Natural killer cell (primary cell): ENCODE data around the gene CDC42EP1. TPM values are rescaled to one million over a fixed set of nuclear protein-coding genes. Genes with fewer than 3 reads are reported as not detected.

Experiments
- ATAC-seq, 3 donors: fragments of 150-1000 bp in 2 of 3; fragments of 200-7000 bp in 1 of 3; cut with Tn5 transposase; 1 replicate in 1 of 3; 2 replicates in 2 of 3; pipeline ENCODE4 v1.10.0; 2021; ENCODE audit warnings: mild to moderate bottlenecking in 2 of 3, moderate library complexity in 2 of 3
- DNase-seq, 2 donors: peaks; one replicate each; pipeline versions ENCODE4 v3.0.0 to v3.0.0-alpha.2; 2013 to 2021; ENCODE audit warnings: mixed read lengths in 1 of 2
- H3K27ac ChIP-seq: one replicate; pipeline ENCODE4 v1.5.1; 2013; ENCODE audit warnings: mild to moderate bottlenecking, low read length
- H3K27me3 ChIP-seq: one replicate; pipeline ENCODE4 v1.6.1; 2013; ENCODE audit warnings: low read length; ENCODE audit not compliant: control insufficient read depth, insufficient read depth
- H3K36me3 ChIP-seq: one replicate; pipeline ENCODE4 v1.6.1; 2013; ENCODE audit warnings: low read length; ENCODE audit not compliant: control insufficient read depth, insufficient read depth
- H3K4me1 ChIP-seq: one replicate; pipeline ENCODE4 v1.6.1; 2013; ENCODE audit warnings: low read length; ENCODE audit not compliant: control insufficient read depth, insufficient read depth
- H3K4me3 ChIP-seq: one replicate; pipeline ENCODE4 v1.5.1; 2013; ENCODE audit warnings: low read length
- H3K9me3 ChIP-seq: one replicate; pipeline ENCODE4 v1.6.1; 2013; ENCODE audit warnings: low read length; ENCODE audit not compliant: control insufficient read depth, insufficient read depth
- H3K27ac Mint-ChIP-seq, 2 donors: one replicate each; pipeline ENCODE4 v1.8.0; 2022; ENCODE audit warnings: mild to moderate bottlenecking in 2 of 2, mixed read lengths in 2 of 2, moderate library complexity in 1 of 2
- H3K27me3 Mint-ChIP-seq, 2 donors: one replicate each; pipeline ENCODE4 v1.8.0; 2022; ENCODE audit warnings: low read depth in 2 of 2, mixed read lengths in 2 of 2
- H3K36me3 Mint-ChIP-seq: one replicate; pipeline ENCODE4 v1.8.0; 2022; ENCODE audit warnings: mixed read lengths
- H3K4me1 Mint-ChIP-seq, 2 donors: one replicate each; pipeline ENCODE4 v1.8.0; 2022; ENCODE audit warnings: mixed read lengths in 2 of 2
- H3K4me3 Mint-ChIP-seq: one replicate; pipeline ENCODE4 v1.8.0; 2022; ENCODE audit warnings: mild to moderate bottlenecking, moderate library complexity, mixed read lengths
- H3K9me3 Mint-ChIP-seq, 2 donors: one replicate each; pipeline ENCODE4 v1.8.0; 2022; ENCODE audit warnings: mixed read lengths in 2 of 2
- WGBS: methylation state at CpG from one replicate; pipeline ENCODE4 v1.1.7; 2013; ENCODE audit warnings: missing lambda C conversion rate; ENCODE audit not compliant: insufficient coverage; 5-methylcytosine and 5-hydroxymethylcytosine counted together
- intact Hi-C: fragments of 100-400 bp; cut with micrococcal nuclease; formaldehyde crosslinking; loops from one replicate; pipeline ENCODE4 v1.14.2; 2022
- total RNA-seq, 4 donors: library from RNA; stranded (reverse); fragments of 120-200 nt in 1 of 4; gene quantifications; one replicate each; pipeline versions ENCODE4 v1.2.3 to v1.2.4, GENCODE V29; 2013 to 2022
- TF ChIP-seq, protein P1 (sequence below): fragments of 200-600 bp; IDR thresholded peaks from one replicate; pipeline ENCODE4 v1.8.0; 2022; ENCODE audit warnings: antibody characterized with exemption

Gene CDC42EP1
- total RNA-seq, 3 donors from 2014 or later (not counting 1 experiment from before 2014, with no cell fraction given), result 0.27 to 0.78 TPM; not detected in 1

DNA sequence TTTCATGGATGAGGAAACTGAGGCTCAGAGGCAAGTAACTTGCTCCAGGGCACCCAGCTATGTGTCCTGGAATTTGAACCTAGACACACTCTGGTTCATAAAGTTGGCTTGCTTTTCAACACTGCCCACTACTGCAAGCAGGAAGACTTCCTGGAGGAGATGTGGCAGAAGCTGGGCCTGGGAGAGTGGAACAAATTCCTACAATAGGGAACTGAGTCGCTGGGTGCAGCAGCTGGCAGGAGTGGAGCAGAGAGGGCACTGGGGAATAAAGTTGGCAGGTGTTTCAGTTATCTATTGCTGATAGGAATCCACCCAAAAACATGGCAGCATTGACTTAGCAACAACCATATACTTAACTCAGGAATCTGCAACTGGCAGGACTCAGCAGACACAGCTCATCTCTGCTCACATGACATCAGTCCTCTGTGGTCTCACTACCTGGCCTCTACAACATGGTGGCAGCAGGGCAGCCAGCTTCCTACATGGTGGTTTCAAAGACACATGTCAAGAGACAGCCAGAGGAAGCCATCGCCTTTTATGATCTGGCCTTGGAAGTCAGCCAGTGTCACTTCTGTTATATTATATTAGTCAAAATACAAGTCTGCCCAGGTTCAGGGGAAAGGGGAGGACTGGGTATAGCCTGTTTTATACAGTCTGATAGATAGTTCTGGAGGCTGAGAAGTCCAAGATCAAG, 30.5 kb upstream of the CDC42EP1 start:
- H3K27me3 ChIP-seq, result no peaks in the 10 kb centered on the region
- Mint-ChIP-seq H3K27me3 (peaks cover 18 to 21% of the 10 kb centered on the region in 2 donors), H3K36me3 (no peaks in the 10 kb centered on the region), H3K4me3 (no peak overlapping the region), H3K27ac (no peak overlapping the region), H3K9me3 (no peaks in the 10 kb centered on the region), H3K4me1 (no peaks in the 10 kb centered on the region)
- no peak overlapping the region for H3K27ac ChIP-seq
- H3K9me3 ChIP-seq, result no peaks in the 10 kb centered on the region
- ATAC-seq, result no peak
- DNase-seq, result peak in 1 of 2 donors; percentile 20
- no peak overlapping the region for H3K4me3 ChIP-seq
- intact Hi-C loops, result no loop called here
- H3K36me3 ChIP-seq, result no peaks in the 10 kb centered on the region
- H3K4me1 ChIP-seq, result no peaks in the 10 kb centered on the region
- TF ChIP-seq, protein P1, sequence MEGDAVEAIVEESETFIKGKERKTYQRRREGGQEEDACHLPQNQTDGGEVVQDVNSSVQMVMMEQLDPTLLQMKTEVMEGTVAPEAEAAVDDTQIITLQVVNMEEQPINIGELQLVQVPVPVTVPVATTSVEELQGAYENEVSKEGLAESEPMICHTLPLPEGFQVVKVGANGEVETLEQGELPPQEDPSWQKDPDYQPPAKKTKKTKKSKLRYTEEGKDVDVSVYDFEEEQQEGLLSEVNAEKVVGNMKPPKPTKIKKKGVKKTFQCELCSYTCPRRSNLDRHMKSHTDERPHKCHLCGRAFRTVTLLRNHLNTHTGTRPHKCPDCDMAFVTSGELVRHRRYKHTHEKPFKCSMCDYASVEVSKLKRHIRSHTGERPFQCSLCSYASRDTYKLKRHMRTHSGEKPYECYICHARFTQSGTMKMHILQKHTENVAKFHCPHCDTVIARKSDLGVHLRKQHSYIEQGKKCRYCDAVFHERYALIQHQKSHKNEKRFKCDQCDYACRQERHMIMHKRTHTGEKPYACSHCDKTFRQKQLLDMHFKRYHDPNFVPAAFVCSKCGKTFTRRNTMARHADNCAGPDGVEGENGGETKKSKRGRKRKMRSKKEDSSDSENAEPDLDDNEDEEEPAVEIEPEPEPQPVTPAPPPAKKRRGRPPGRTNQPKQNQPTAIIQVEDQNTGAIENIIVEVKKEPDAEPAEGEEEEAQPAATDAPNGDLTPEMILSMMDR, result no peak
- WGBS, result 60% methylated on average over 2 of the region's 2 CpGs

DNA sequence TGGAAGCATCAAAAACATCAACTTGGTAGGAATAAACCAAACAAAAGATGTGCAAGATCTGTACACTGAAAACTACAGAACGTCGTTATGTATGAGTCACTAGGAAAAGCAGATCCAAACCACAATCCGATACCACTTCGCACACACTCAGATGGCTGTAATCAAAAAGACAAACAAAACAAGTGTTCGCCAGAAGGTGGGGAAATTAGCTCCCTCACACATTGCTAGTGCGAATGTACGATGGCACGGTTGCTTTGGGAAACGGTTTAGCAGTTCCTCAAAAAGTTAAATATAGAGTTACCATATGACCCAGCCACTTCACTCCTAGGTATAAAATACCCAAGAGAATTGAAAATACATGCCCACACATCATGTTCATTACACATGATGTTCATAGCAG, 26.3 kb upstream of the CDC42EP1 start:
- Histone ChIP-seq H3K4me3 (no peak overlapping the region), H3K9me3 (no peaks in the 10 kb centered on the region), H3K27ac (no peak overlapping the region), H3K27me3 (no peaks in the 10 kb centered on the region), H3K36me3 (no peaks in the 10 kb centered on the region), H3K4me1 (peaks cover 10% of the 10 kb centered on the region)
- TF ChIP-seq, protein P1, result no peak
- intact Hi-C loops, result no loop called here
- Mint-ChIP-seq H3K9me3 (no peaks in the 10 kb centered on the region), H3K36me3 (no peaks in the 10 kb centered on the region), H3K27ac (no peak overlapping the region), H3K4me3 (no peak overlapping the region), H3K4me1 (peaks cover 5 to 8% of the 10 kb centered on the region in 2 donors), H3K27me3 (peaks cover 18 to 22% of the 10 kb centered on the region in 2 donors)
- ATAC-seq (no peak), DNase-seq (no peak)
- WGBS, result 9% methylated on average over 9 of the region's 9 CpGs

DNA sequence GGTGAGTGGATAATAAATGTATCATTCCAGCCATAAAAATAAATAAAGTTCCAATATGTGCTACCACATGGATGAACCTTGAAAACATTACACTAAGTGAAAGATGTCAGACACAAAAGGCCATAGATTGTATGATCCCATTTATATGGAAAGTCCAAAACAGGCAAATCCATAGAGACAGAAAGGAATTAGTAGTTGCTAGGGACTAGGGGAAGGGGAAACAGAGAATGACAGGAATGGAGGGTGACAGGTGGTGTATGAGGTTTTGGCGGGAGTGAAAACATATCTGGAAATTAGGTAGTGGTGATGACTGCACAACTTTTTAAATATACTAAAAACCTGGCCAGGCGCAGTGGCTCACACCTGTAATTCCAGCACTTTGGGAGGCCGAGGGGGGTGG, 25.8 kb upstream of the CDC42EP1 start:
- Mint-ChIP-seq H3K27me3 (peaks cover 18 to 23% of the 10 kb centered on the region in 2 donors), H3K27ac (no peak overlapping the region)
- no peaks in the 10 kb centered on the region for H3K27me3 ChIP-seq

More for the DNA sequence above, 25.8 kb upstream of the CDC42EP1 start:
- DNase-seq (no peak), ATAC-seq (no peak)
- peaks cover 15% of the 10 kb centered on the region for H3K4me1 ChIP-seq
- Mint-ChIP-seq H3K4me1 (peaks cover 7 to 10% of the 10 kb centered on the region in 2 donors), H3K36me3 (no peaks in the 10 kb centered on the region), H3K9me3 (no peaks in the 10 kb centered on the region), H3K4me3 (no peak overlapping the region)
- 93% methylated on average over 2 of the region's 3 CpGs for WGBS
- H3K27ac ChIP-seq, result no peak overlapping the region
- H3K4me3 ChIP-seq, result no peak overlapping the region
- intact Hi-C loops, result no loop called here
- H3K36me3 ChIP-seq, result no peaks in the 10 kb centered on the region
- H3K9me3 ChIP-seq, result no peaks in the 10 kb centered on the region
- TF ChIP-seq, protein P1, result no peak
